K562 (cell line): ENCODE measurements around the gene HIVEP3. TPM values are rescaled to one million over a fixed set of nuclear protein-coding genes. Genes with fewer than 3 reads are reported as not detected.

ENCODE experiments used
- ATAC-seq: fragments of 200-7000 bp; cut with Tn5 transposase; 3 replicates; pipeline ENCODE4 v1.9.1; 2020; ENCODE audit warnings: moderate library complexity
- BruUV-seq: library from RNA; stranded (reverse); fragments of 400-500 nt; replicated peaks from 2 replicates; lab custom pipeline; 2021; lab: Mats Ljungman, UMichigan
- CTCF ChIA-PET: fragments of 300-600 bp; formaldehyde crosslinking; extraction: SDS; loops from one replicate; lab custom pipeline; 2021; ENCODE audit warnings: low intra/inter-chr PET ratio; lab: Yijun Ruan, JAX
- POLR2A ChIA-PET: fragments of 300-600, 350-650 bp; sonication (Branson Sonifier 250); formaldehyde crosslinking; extraction: SDS; loops from one replicate; lab custom pipeline; 2021; ENCODE audit warnings: antibody characterized with exemption, inconsistent platforms; lab: Yijun Ruan, JAX
- DNase-seq, 4 experiments: peaks; one replicate each; pipeline versions ENCODE4 v3.0.0 to v3.0.0-alpha.2; 2011 to 2018; ENCODE audit warnings: low spot score in 3 of 4, mixed read lengths in 3 of 4; ENCODE audit errors: extremely low read depth in 1 of 4
- FAIRE-seq: peaks from 2 replicates; lab custom pipeline; 2011; peaks lifted over from hg19 to GRCh38; lab: Jason Lieb, UNC
- H2AFZ ChIP-seq: 2 replicates; pipeline ENCODE4 v1.6.0; 2011; ENCODE audit warnings: low read depth, low read length, control low read depth, inconsistent platforms
- H3K27ac ChIP-seq: fragments of 200-600 bp; 3 replicates; pipeline ENCODE4 v1.8.0; 2011; ENCODE audit warnings: low read depth, mild to moderate bottlenecking, control low read depth, inconsistent platforms, low read length, moderate library complexity, mixed read lengths; ENCODE audit errors: extremely low read depth
- H3K27me3 ChIP-seq, 2 experiments: fragments of 300-600 bp in 1 of 2; 2 replicates in 1 of 2; 3 replicates in 1 of 2; pipeline versions ENCODE4 v1.6.0 to v1.8.0; 2011; ENCODE audit warnings: inconsistent platforms in 2 of 2, low read length in 2 of 2, mild to moderate bottlenecking in 1 of 2, mixed read lengths in 1 of 2, moderate library complexity in 1 of 2; ENCODE audit not compliant: control insufficient read depth in 2 of 2, insufficient read depth in 2 of 2
- H3K36me3 ChIP-seq: fragments of 300-600 bp; 3 replicates; pipeline ENCODE4 v1.8.0; 2011; ENCODE audit warnings: mild to moderate bottlenecking, low read length, inconsistent platforms; ENCODE audit not compliant: control insufficient read depth, insufficient read depth
- H3K4me1 ChIP-seq, 2 experiments: fragments of 200-600 bp in 1 of 2; replicated peaks in 1 of 2; 2 replicates in 1 of 2; 3 replicates in 1 of 2; pipeline versions ENCODE4 v1.5.1 to v1.8.0; 2011; ENCODE audit warnings: inconsistent platforms in 2 of 2, low read length in 2 of 2, mild to moderate bottlenecking in 1 of 2, mixed read lengths in 1 of 2, moderate library complexity in 1 of 2; ENCODE audit not compliant: control insufficient read depth in 2 of 2, insufficient read depth in 2 of 2
- H3K4me2 ChIP-seq: 2 replicates; pipeline ENCODE4 v1.6.1; 2011; ENCODE audit warnings: low read length, control low read depth, inconsistent platforms, mixed read lengths; ENCODE audit not compliant: insufficient read depth
- H3K4me3 ChIP-seq: fragments of 200-600 bp; sonication (generic), shearing (Covaris generic); 2 replicates; pipeline ENCODE4 v1.5.1; 2016; ENCODE audit warnings: control low read depth, inconsistent platforms
- H3K79me2 ChIP-seq: fragments of 200-600 bp; 3 replicates; pipeline ENCODE4 v1.8.0; 2011; ENCODE audit warnings: low read length, inconsistent platforms; ENCODE audit not compliant: control insufficient read depth, insufficient read depth
- H3K9ac ChIP-seq, 2 experiments: 2 replicates each; pipeline versions ENCODE4 v1.6.0 to v1.6.1; 2011; ENCODE audit warnings: low read depth in 2 of 2, low read length in 2 of 2, control low read depth in 1 of 2, inconsistent platforms in 1 of 2, mild to moderate bottlenecking in 1 of 2, mixed read lengths in 1 of 2; ENCODE audit not compliant: insufficient read depth in 1 of 2
- H3K9me1 ChIP-seq: one replicate; pipeline ENCODE4 v1.6.0; 2011; ENCODE audit warnings: inconsistent platforms, mild to moderate bottlenecking, low read length, moderate library complexity; ENCODE audit not compliant: control insufficient read depth, insufficient read depth
- H3K9me3 ChIP-seq: replicated peaks from 2 replicates; pipeline ENCODE4 v1.5.1; 2011; ENCODE audit warnings: low read depth, low read length, inconsistent platforms; ENCODE audit not compliant: control insufficient read depth, insufficient read depth
- H4K20me1 ChIP-seq: replicated peaks from 2 replicates; pipeline ENCODE4 v1.6.1; 2011; ENCODE audit warnings: low read length, inconsistent platforms, mixed read lengths; ENCODE audit not compliant: control insufficient read depth, insufficient read depth
- ELK3 ChIP-seq: fragments of 450-650 bp; formaldehyde crosslinking; IDR thresholded peaks from 2 replicates; pipeline ENCODE4 v1.4.0; 2020; ENCODE audit warnings: mild to moderate bottlenecking
- USF1 ChIP-seq: sonication (generic); formaldehyde crosslinking; IDR thresholded peaks from 2 replicates; pipeline ENCODE4 v1.9.0; 2022; ENCODE audit warnings: mild to moderate bottlenecking, missing genetic modification reagents
- ZBTB33 ChIP-seq: sonication (generic); formaldehyde crosslinking; IDR thresholded peaks from 2 replicates; pipeline ENCODE4 v1.8.1; 2023; ENCODE audit warnings: mild to moderate bottlenecking, missing genetic modification reagents
- ZFP36 ChIP-seq: fragments of 150-350 bp; IDR thresholded peaks from 2 replicates; pipeline ENCODE4 v1.6.1; 2018; ENCODE audit warnings: low read length, low read depth; ENCODE audit not compliant: partially characterized antibody
- ZNF23 ChIP-seq: fragments of 250-450 bp; sonication (Bioruptor Pico); IDR thresholded peaks from 2 replicates; pipeline ENCODE4 v1.4.0; 2020; ENCODE audit warnings: mild to moderate bottlenecking
- WGBS: fragments of 100-300 bp; shearing (Covaris generic); methylation state at CpG from one replicate; pipeline ENCODE4 v1.1.6; 2016; ENCODE audit warnings: low coverage, mixed read lengths; ENCODE audit not compliant: insufficient coverage; ENCODE audit errors: missing lambda C conversion rate; 5-methylcytosine and 5-hydroxymethylcytosine counted together
- in situ Hi-C: fragments of 300-500 bp; cut with MboI; formaldehyde crosslinking; loops from 4 replicates; pipeline ENCODE4 v1.15.0; 2018; ENCODE audit warnings: inconsistent platforms, mixed read lengths
- intact Hi-C: fragments of 100-400 bp; cut with micrococcal nuclease; formaldehyde crosslinking; loops from 2 replicates; pipeline ENCODE4 v1.14.2; 2022
- polyA plus RNA-seq, 8 experiments: library from polyadenylated mRNA; depleted of rRNA in 4 of 8; stranded (reverse) in 5 of 8; unstranded in 3 of 8; fragments of >200 nt; fragmentation: Nextera tagmentation in 2 of 8; fragmentation: Illumina TruSeq in 1 of 8; extraction: Ambion mirVana in 2 of 8; extraction: Trizol in 1 of 8; gene quantifications; 2 replicates each; pipeline versions ENCODE4 v1.2.1 to v1.2.3, GENCODE V29; 2011 to 2014; ENCODE audit warnings: inconsistent platforms in 1 of 8, missing spikeins in 1 of 8
- total RNA-seq, 7 experiments: library from RNA; depleted of rRNA in 6 of 7; stranded (reverse); fragments of >200 nt in 6 of 7; fragmentation: Illumina TruSeq in 2 of 7; extraction: Trizol in 2 of 7; gene quantifications; 2 replicates each; pipeline versions ENCODE4 v1.2.1 to v1.2.3, GENCODE V29; 2011 to 2021; ENCODE audit warnings: low replicate concordance in 1 of 7

The HIVEP3 gene
- total and polyA plus RNA-seq, 9 of the 15 experiments (the other 6 are each of a cell fraction or from before 2014, with no cell fraction given): 0.09 to 0.58 (median 0.34) TPM; not detected in 1

GRCh38 chr1:41484402-41485241, 434.1 kb downstream of the HIVEP3 start, which contains the start of gene EDN2:
Gene EDN2 (minus strand): TSS chr1:41484683. CDS start chr1:41484601, 82 bp downstream.
- Histone ChIP-seq H2AFZ (no peak within 1 kb of the TSS), H3K4me3 (no peak within 1 kb of the TSS), H3K79me2 (no peaks in the 10 kb centered on the region), H3K4me2 (no peak within 1 kb of the TSS), H3K36me3 (no peaks in the 10 kb centered on the region), H4K20me1 (peaks cover 7% of the 10 kb centered on the region), H3K4me1 (peaks cover 6 to 19% of the 10 kb centered on the region in 2 experiments; a peak in 4 of 5 replicates), H3K27me3 (peaks cover 8 to 78% of the 10 kb centered on the region in 2 experiments; a peak in 4 of 5 replicates), H3K9me3 (no peaks in the 10 kb centered on the region), H3K27ac (no peak within 1 kb of the TSS), H3K9ac (peak within 1 kb of the TSS in 1 of 2 experiments; percentile 77; a peak in 2 of 4 replicates), H3K9me1 (no peaks in the 10 kb centered on the region)
- DNase-seq: no peak
- POLR2A ChIA-PET: interaction anchor here (0.5 to 0.9 kb wide), 3 partner anchors 9 to 239 kb away, joined by 3 to 5 read pairs (median 3); no protein-coding TSS in a partner anchor
- no peak for FAIRE-seq
- in situ Hi-C loops: no loop called here
- intact Hi-C loops: no loop called here
- CTCF ChIA-PET: no interaction called here
- WGBS: 24% methylated on average over 27 of the region's 27 CpGs
- BruUV-seq: no TSS peak
- ATAC-seq: no peak
- peak; percentile 59 for TF ChIP-seq ZFP36
- TF ChIP-seq ELK3: no peak
- no peak for TF ChIP-seq ZNF23 (CRISPR knock-in tag)
- no peak for TF ChIP-seq USF1 (CRISPR knock-in tag)
- TF ChIP-seq ZBTB33 (CRISPR knock-in tag): peak; percentile 42; the same call in 1 of the 2 replicates
